ENCODE data around the gene FTO.

- TF ChIP-seq CTCF (IDR thresholded peaks at IDR 0.05; ENCODE audit: insufficient read depth, low read length, poor library complexity, severe bottlenecking) (no peak), EZH2phosphoT487 (conservative IDR thresholded peaks at IDR 0.05; ENCODE audit: low read length) (no peak)
Measured at GRCh38 chr16:53989597-53989996, 285.6 kb downstream of the FTO start.
